HepG2 (cell line): Measurements from ENCODE around the gene PLAAT3.

Source experiments
- KLF6 ChIP-seq: IDR thresholded peaks from 2 replicates; pipeline ENCODE4 v1.8.0; 2016; ENCODE audit warnings: missing biosample characterization, missing genetic modification reagents
- SIN3A ChIP-seq: IDR thresholded peaks from 2 replicates; pipeline ENCODE4 v1.6.1; 2011; ENCODE audit warnings: low read depth, mild to moderate bottlenecking, control low read depth, low read length, borderline replicate concordance
- ZSCAN31 ChIP-seq: sonication (generic); formaldehyde crosslinking; IDR thresholded peaks from 2 replicates; pipeline ENCODE4 v1.5.0; 2020; ENCODE audit warnings: low read depth, mild to moderate bottlenecking, missing genetic modification reagents
- TF ChIP-seq, protein P1 (sequence below): sonication (generic); formaldehyde crosslinking; IDR thresholded peaks from 2 replicates; pipeline ENCODE4 v1.4.0; 2020; ENCODE audit warnings: missing genetic modification reagents, mild to moderate bottlenecking, borderline replicate concordance
- TF ChIP-seq, protein P2 (sequence below): sonication (generic); formaldehyde crosslinking; IDR thresholded peaks from 2 replicates; pipeline ENCODE4 v1.4.0; 2020; ENCODE audit warnings: missing genetic modification reagents

GRCh38 chr11:63556404-63557013, 57.7 kb downstream of the PLAAT3 start:
- TF ChIP-seq SIN3A (no peak), KLF6 (CRISPR knock-in tag) (no peak), ZSCAN31 (CRISPR knock-in tag) (no peak)
- TF ChIP-seq, protein P1, sequence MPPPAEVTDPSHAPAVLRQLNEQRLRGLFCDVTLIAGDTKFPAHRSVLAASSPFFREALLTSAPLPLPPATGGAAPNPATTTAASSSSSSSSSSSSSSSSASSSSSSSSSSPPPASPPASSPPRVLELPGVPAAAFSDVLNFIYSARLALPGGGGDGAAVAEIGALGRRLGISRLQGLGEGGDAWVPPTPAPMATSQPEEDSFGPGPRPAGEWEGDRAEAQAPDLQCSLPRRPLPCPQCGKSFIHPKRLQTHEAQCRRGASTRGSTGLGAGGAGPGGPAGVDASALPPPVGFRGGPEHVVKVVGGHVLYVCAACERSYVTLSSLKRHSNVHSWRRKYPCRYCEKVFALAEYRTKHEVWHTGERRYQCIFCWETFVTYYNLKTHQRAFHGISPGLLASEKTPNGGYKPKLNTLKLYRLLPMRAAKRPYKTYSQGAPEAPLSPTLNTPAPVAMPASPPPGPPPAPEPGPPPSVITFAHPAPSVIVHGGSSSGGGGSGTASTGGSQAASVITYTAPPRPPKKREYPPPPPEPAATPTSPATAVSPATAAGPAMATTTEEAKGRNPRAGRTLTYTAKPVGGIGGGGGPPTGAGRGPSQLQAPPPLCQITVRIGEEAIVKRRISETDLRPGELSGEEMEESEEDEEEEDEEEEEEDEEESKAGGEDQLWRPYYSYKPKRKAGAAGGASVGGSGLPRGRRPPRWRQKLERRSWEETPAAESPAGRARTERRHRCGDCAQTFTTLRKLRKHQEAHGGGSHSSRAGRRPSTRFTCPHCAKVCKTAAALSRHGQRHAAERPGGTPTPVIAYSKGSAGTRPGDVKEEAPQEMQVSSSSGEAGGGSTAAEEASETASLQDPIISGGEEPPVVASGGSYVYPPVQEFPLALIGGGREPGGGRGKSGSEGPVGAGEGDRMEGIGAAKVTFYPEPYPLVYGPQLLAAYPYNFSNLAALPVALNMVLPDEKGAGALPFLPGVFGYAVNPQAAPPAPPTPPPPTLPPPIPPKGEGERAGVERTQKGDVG (CRISPR knock-in tag) = no peak
- TF ChIP-seq, protein P2, sequence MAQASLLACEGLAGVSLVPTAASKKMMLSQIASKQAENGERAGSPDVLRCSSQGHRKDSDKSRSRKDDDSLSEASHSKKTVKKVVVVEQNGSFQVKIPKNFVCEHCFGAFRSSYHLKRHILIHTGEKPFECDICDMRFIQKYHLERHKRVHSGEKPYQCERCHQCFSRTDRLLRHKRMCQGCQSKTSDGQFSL (CRISPR knock-in tag) = no peak
